H1 (cell line): ENCODE results near the gene PRPF40B. TPM values are rescaled to one million over a fixed set of nuclear protein-coding genes. Genes with fewer than 3 reads are reported as not detected.
A peak's percentile ranks its signal among the peaks of the same experiment; 100 is the strongest.

Experiments used
- CTCF ChIA-PET: fragments of 300-600 bp; sonication (Branson Sonifier 250); formaldehyde crosslinking; loops from one replicate; lab custom pipeline; 2021; ENCODE audit not compliant: partially characterized antibody; lab: Charles Lee
- POLR2A ChIA-PET: fragments of 300-600 bp; sonication (Branson Sonifier 250); formaldehyde crosslinking; loops from one replicate; lab custom pipeline; 2021; ENCODE audit warnings: inconsistent platforms; ENCODE audit not compliant: partially characterized antibody; lab: Charles Lee
- DNase-seq, 2 experiments: peaks; one replicate each; pipeline versions ENCODE4 v3.0.0 to v3.0.0-alpha.2; 2010 to 2022; ENCODE audit warnings: low spot score in 2 of 2, low read depth in 1 of 2, mixed read lengths in 1 of 2
- FAIRE-seq: peaks from 2 replicates; lab custom pipeline; 2011; peaks lifted over from hg19 to GRCh38; lab: Jason Lieb, UNC
- H2AFZ ChIP-seq: 2 replicates; pipeline ENCODE4 v1.8.1; 2012; ENCODE audit warnings: low read length, inconsistent platforms
- H2AK5ac ChIP-seq: 2 replicates; pipeline ENCODE4 v1.6.1; 2013; ENCODE audit warnings: low read depth, low read length
- H2BK120ac ChIP-seq: replicated peaks from 2 replicates; pipeline ENCODE3; 2013; ENCODE audit warnings: low read depth, low read length, inconsistent platforms
- H2BK12ac ChIP-seq: 2 replicates; pipeline ENCODE4 v1.6.1; 2013; ENCODE audit warnings: low read depth, low read length
- H2BK15ac ChIP-seq: 2 replicates; pipeline ENCODE4 v1.6.1; 2013; ENCODE audit warnings: low read length
- H2BK20ac ChIP-seq: 2 replicates; pipeline ENCODE4 v1.6.1; 2013; ENCODE audit warnings: low read length
- H2BK5ac ChIP-seq: 2 replicates; pipeline ENCODE4 v1.6.1; 2013; ENCODE audit warnings: low read depth, low read length
- H3K14ac ChIP-seq: 2 replicates; pipeline ENCODE4 v1.6.1; 2013; ENCODE audit warnings: inconsistent platforms; ENCODE audit not compliant: insufficient read length
- H3K18ac ChIP-seq: 2 replicates; pipeline ENCODE4 v1.6.1; 2013; ENCODE audit warnings: low read length; ENCODE audit errors: extremely low read depth
- H3K23ac ChIP-seq: 2 replicates; pipeline ENCODE4 v1.6.1; 2013; ENCODE audit warnings: inconsistent platforms; ENCODE audit not compliant: insufficient read length
- H3K23me2 ChIP-seq: 2 replicates; pipeline ENCODE4 v1.6.1; 2013; ENCODE audit warnings: low read depth, low read length
- H3K27ac ChIP-seq: 2 replicates; pipeline ENCODE4 v1.6.1; 2011; ENCODE audit warnings: low read depth, low read length, inconsistent platforms
- H3K27me3 ChIP-seq, 4 experiments: replicated peaks in 1 of 4; 1 replicate in 1 of 4; 2 replicates in 3 of 4; pipeline versions ENCODE4 v1.6.1 to v1.8.1; 2011 to 2013; ENCODE audit warnings: low read length in 3 of 4, mild to moderate bottlenecking in 3 of 4, inconsistent platforms in 2 of 4, mixed read lengths in 2 of 4, moderate library complexity in 1 of 4; ENCODE audit not compliant: control insufficient read depth in 3 of 4, insufficient read depth in 3 of 4; ENCODE audit errors: extremely low read depth in 1 of 4
- H3K36me3 ChIP-seq, 4 experiments: 2 replicates each; pipeline versions ENCODE4 v1.6.1 to v1.8.1; 2011 to 2013; ENCODE audit warnings: mild to moderate bottlenecking in 4 of 4, low read length in 3 of 4, moderate library complexity in 2 of 4, control low read depth in 1 of 4, inconsistent platforms in 1 of 4; ENCODE audit not compliant: insufficient read depth in 4 of 4, control insufficient read depth in 2 of 4
- H3K4ac ChIP-seq: replicated peaks from 2 replicates; pipeline ENCODE3; 2013; ENCODE audit warnings: low read length, low read depth, mixed read lengths, inconsistent platforms; ENCODE audit not compliant: insufficient read length
- H3K4me1 ChIP-seq, 4 experiments: replicated peaks in 1 of 4; 1 replicate in 1 of 4; 2 replicates in 3 of 4; pipeline versions ENCODE4 v1.6.1 to v1.8.1; 2011 to 2013; ENCODE audit warnings: low read length in 3 of 4, inconsistent platforms in 2 of 4, mixed read lengths in 1 of 4; ENCODE audit not compliant: insufficient read depth in 4 of 4, control insufficient read depth in 3 of 4
- H3K4me2 ChIP-seq, 2 experiments: 2 replicates each; pipeline versions ENCODE4 v1.6.1 to v1.8.1; 2011 to 2013; ENCODE audit warnings: low read depth in 2 of 2, low read length in 2 of 2, control low read depth in 1 of 2, inconsistent platforms in 1 of 2, mild to moderate bottlenecking in 1 of 2; ENCODE audit not compliant: insufficient read depth in 1 of 2
- H3K4me3 ChIP-seq, 4 experiments: fragments of 200-600, 300-600 bp in 1 of 4; sonication (generic), shearing (Covaris generic), sonication (Bioruptor Twin) in 1 of 4; 2 replicates each; pipeline versions ENCODE4 v1.5.1 to v1.8.1; 2011 to 2016; ENCODE audit warnings: low read length in 4 of 4, low read depth in 3 of 4, control low read depth in 2 of 4, inconsistent platforms in 2 of 4, mild to moderate bottlenecking in 2 of 4, mixed read lengths in 1 of 4, moderate library complexity in 1 of 4; ENCODE audit not compliant: insufficient read depth in 2 of 4; ENCODE audit errors: extremely low read depth in 1 of 4
- H3K56ac ChIP-seq: replicated peaks from 2 replicates; pipeline ENCODE3; 2013; ENCODE audit warnings: low read depth, mild to moderate bottlenecking, mixed read lengths, low read length, inconsistent platforms; ENCODE audit not compliant: insufficient read length
- H3K79me1 ChIP-seq: 2 replicates; pipeline ENCODE4 v1.6.1; 2013; ENCODE audit warnings: low read depth, low read length, control low read depth
- H3K79me2 ChIP-seq, 2 experiments: 2 replicates each; pipeline versions ENCODE4 v1.6.1 to v1.8.1; 2012 to 2013; ENCODE audit warnings: low read length in 2 of 2, mild to moderate bottlenecking in 2 of 2, inconsistent platforms in 1 of 2; ENCODE audit not compliant: insufficient read depth in 2 of 2, control insufficient read depth in 1 of 2
- H3K9ac ChIP-seq, 4 experiments: replicated peaks in 1 of 4; 1 replicate in 1 of 4; 2 replicates in 3 of 4; pipeline versions ENCODE4 v1.6.1 to v1.8.1; 2011 to 2013; ENCODE audit warnings: low read depth in 3 of 4, low read length in 3 of 4, control low read depth in 2 of 4, mild to moderate bottlenecking in 2 of 4, moderate library complexity in 2 of 4, inconsistent platforms in 1 of 4; ENCODE audit errors: extremely low read depth in 1 of 4
- H3K9me3 ChIP-seq, 2 experiments: 2 replicates each; pipeline versions ENCODE4 v1.6.1 to v1.8.1; 2012 to 2013; ENCODE audit warnings: mild to moderate bottlenecking in 2 of 2, moderate library complexity in 2 of 2, control low read depth in 1 of 2, inconsistent platforms in 1 of 2, low read depth in 1 of 2, low read length in 1 of 2, mixed read lengths in 1 of 2; ENCODE audit not compliant: insufficient read depth in 2 of 2
- H4K20me1 ChIP-seq, 2 experiments: replicated peaks in 1 of 2; 2 replicates each; pipeline versions ENCODE3 to v1.8.1; 2011 to 2013; ENCODE audit warnings: inconsistent platforms in 2 of 2, low read length in 2 of 2, mild to moderate bottlenecking in 1 of 2; ENCODE audit not compliant: insufficient read depth in 2 of 2, control insufficient read depth in 1 of 2
- H4K5ac ChIP-seq: 2 replicates; pipeline ENCODE4 v1.6.1; 2013; ENCODE audit warnings: low read length, low read depth, mixed read lengths, inconsistent platforms; ENCODE audit not compliant: insufficient read length
- H4K8ac ChIP-seq: 2 replicates; pipeline ENCODE4 v1.8.0; 2013; ENCODE audit warnings: mild to moderate bottlenecking, moderate library complexity, low read length, inconsistent platforms; ENCODE audit not compliant: insufficient read depth; ENCODE audit errors: extremely low read depth
- H4K91ac ChIP-seq: replicated peaks from 2 replicates; pipeline ENCODE3; 2013; ENCODE audit warnings: low read length, mixed read lengths, inconsistent platforms; ENCODE audit not compliant: insufficient read length
- CTBP2 ChIP-seq: IDR thresholded peaks from 2 replicates; pipeline ENCODE4 v1.7.0; 2011; ENCODE audit warnings: borderline replicate concordance, mild to moderate bottlenecking, moderate library complexity, mixed read lengths, low read length; ENCODE audit not compliant: insufficient read depth, insufficient read length
- WGBS, 2 experiments: shearing (Covaris generic) in 1 of 2; methylation state at CpG; one replicate each; pipeline versions ENCODE4 v1.1.6 to v1.1.7; 2013 to 2015; ENCODE audit warnings: low lambda C conversion rate in 2 of 2, mixed read lengths in 2 of 2, inconsistent platforms in 1 of 2, low coverage in 1 of 2, missing lambda C conversion rate in 1 of 2; ENCODE audit not compliant: insufficient replicate concordance in 2 of 2, insufficient coverage in 1 of 2, insufficient read length in 1 of 2; ENCODE audit errors: extremely low coverage in 1 of 2, missing lambda C conversion rate in 1 of 2; 5-methylcytosine and 5-hydroxymethylcytosine counted together
- polyA plus RNA-seq, 7 experiments: library from polyadenylated mRNA; depleted of rRNA in 3 of 7; stranded (reverse) in 5 of 7; unstranded in 2 of 7; fragments of >200 nt in 5 of 7; fragments of 200-250 nt in 2 of 7; gene quantifications; 1 replicate in 5 of 7; 2 replicates in 1 of 7; 4 replicates in 1 of 7; pipeline versions ENCODE4 v1.2.1 to v1.2.3, GENCODE V29; 2011 to 2013; ENCODE audit warnings: missing spikeins in 2 of 7, mixed read lengths in 2 of 7
- total RNA-seq: library from RNA; stranded (reverse); fragmentation: NEBNext Ultra II Directional; extraction: Animal tissue kit (Norgen Biotek cat#: 25700); gene quantifications from 2 replicates; pipeline ENCODE4 v1.2.1, GENCODE V29; 2021

The PRPF40B gene
- total and polyA plus RNA-seq, 2 of the 8 experiments (the other 6 are each of a cell fraction or from before 2014, with no cell fraction given) = 14.4 to 24.4 TPM

DNA sequence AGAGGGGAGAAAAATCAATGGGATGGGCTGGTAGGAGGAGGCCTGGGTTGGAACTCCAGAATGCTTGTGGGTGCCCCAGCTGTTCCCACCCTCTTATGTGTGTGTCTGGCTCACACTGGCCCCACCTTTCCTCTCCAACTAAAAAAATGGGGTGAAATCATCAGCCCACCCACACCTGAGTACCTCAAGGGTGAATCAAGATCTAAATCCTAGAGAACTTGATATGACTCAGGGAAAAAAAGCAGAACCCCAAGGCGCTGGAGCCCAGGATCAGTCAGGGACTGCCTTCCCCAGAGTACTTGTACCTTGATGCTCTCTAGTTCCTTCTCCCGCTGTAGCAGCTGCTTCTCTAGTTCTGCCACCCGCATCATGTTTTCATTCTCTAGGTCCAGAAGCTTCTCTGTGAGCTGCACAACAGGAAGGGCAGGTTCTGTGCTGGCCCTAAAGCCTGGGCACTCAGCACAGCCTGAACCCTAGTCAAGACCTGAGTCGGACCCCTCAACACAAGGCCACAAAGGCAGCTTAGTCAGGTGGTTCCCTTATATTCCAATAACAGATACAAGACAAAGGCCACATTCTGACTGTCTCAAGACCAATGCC, 29.7 kb downstream of the PRPF40B start:
- Histone ChIP-seq H4K5ac (no peak overlapping the region), H3K36me3 (peaks cover 11 to 61% (median 34%) of the 10 kb centered on the region in 4 experiments), H3K4me2 (no peak overlapping the region), H2BK20ac (no peak overlapping the region), H2BK5ac (no peak overlapping the region; the same call in 1 of the 2 replicates), H2BK120ac (no peak overlapping the region), H3K79me2 (no peaks in the 10 kb centered on the region), H2AFZ (no peak overlapping the region), H2BK12ac (no peak overlapping the region), H3K9me3 (no peaks in the 10 kb centered on the region), H3K23ac (no peak overlapping the region), H2AK5ac (no peak overlapping the region), H3K9ac (no peak overlapping the region), H3K27ac (no peak overlapping the region), H3K27me3 (no peaks in the 10 kb centered on the region), H3K23me2 (no peaks in the 10 kb centered on the region), H3K56ac (no peak overlapping the region), H3K4me3 (no peak overlapping the region), H2BK15ac (no peak overlapping the region), H3K79me1 (no peaks in the 10 kb centered on the region), H4K91ac (no peak overlapping the region), H3K4me1 (no peaks in the 10 kb centered on the region), H3K4ac (no peak overlapping the region), H4K8ac (peak overlapping the region; percentile 3; the same call in 1 of the 2 replicates), H3K14ac (no peak overlapping the region), H4K20me1 (peaks cover 0 to 2% of the 10 kb centered on the region in 2 experiments), H3K18ac (no peak overlapping the region)
- POLR2A ChIA-PET = interaction anchor here (1.0 to 3.2 kb wide), 4 partner anchors 10 to 88 kb away, joined by 3 to 12 read pairs (median 5); partner anchors contain the start of gene TMBIM6
- FAIRE-seq (no peak), DNase-seq (no peak)
- TF ChIP-seq CTBP2 = no peak
- CTCF ChIA-PET = interaction anchor here (0.7 to 12.7 kb wide), 11 partner anchors 8 to 360 kb away, joined by 3 to 222 read pairs (median 6); partner anchors contain the start of gene FMNL3
- 84% methylated on average over 4 of the region's 4 CpGs; no CpG with 5 or more reads in 1 of the 2 experiments for WGBS, 2 experiments
